Karpas-422 (cell line): ENCODE data around the gene DTNA. TPM values are rescaled to one million over a fixed set of nuclear protein-coding genes. Genes with fewer than 3 reads are reported as not detected.
"Not testable (repeated sequence)": the region's sequence is repeated elsewhere in the genome, so short reads cannot be mapped to it uniquely, and the experiment has no call there.

Experiments used
- DNase-seq: peaks from one replicate; pipeline ENCODE4 v3.0.0-alpha.2; 2015
- H2AFZ ChIP-seq: fragments of 200-600 bp; sonication (generic); 2 replicates; pipeline ENCODE4 v1.6.1; 2014; ENCODE audit warnings: antibody characterized with exemption, low read length, mixed read lengths
- H3K27ac ChIP-seq: fragments of 200-600 bp; sonication (generic); 2 replicates; pipeline ENCODE4 v1.5.1; 2014; ENCODE audit warnings: mild to moderate bottlenecking, low read length, moderate library complexity
- H3K27me3 ChIP-seq: fragments of 200-600 bp; sonication (generic); 2 replicates; pipeline ENCODE4 v1.6.1; 2014; ENCODE audit warnings: low read length, mixed read lengths
- H3K36me3 ChIP-seq: fragments of 200-600 bp; sonication (generic); 2 replicates; pipeline ENCODE4 v1.6.1; 2014; ENCODE audit warnings: low read length, mixed read lengths; ENCODE audit not compliant: insufficient read depth
- H3K4me1 ChIP-seq: fragments of 200-600 bp; sonication (generic); 2 replicates; pipeline ENCODE4 v1.6.1; 2014; ENCODE audit warnings: mild to moderate bottlenecking, low read length, mixed read lengths
- H3K4me2 ChIP-seq: fragments of 200-600 bp; sonication (generic); 2 replicates; pipeline ENCODE4 v1.6.1; 2014; ENCODE audit warnings: low read length, low read depth, mild to moderate bottlenecking; ENCODE audit not compliant: poor library complexity, severe bottlenecking
- H3K4me3 ChIP-seq: fragments of 200-600 bp; sonication (generic); 2 replicates; pipeline ENCODE4 v1.5.1; 2014; ENCODE audit warnings: mild to moderate bottlenecking, antibody characterized with exemption, low read length, mixed read lengths
- H3K79me2 ChIP-seq: fragments of 200-600 bp; sonication (generic); 2 replicates; pipeline ENCODE4 v1.6.1; 2014; ENCODE audit warnings: mild to moderate bottlenecking, low read length, mixed read lengths
- H3K9ac ChIP-seq: fragments of 200-600 bp; sonication (generic); 2 replicates; pipeline ENCODE4 v1.6.0; 2014; ENCODE audit warnings: low read length
- H3K9me2 ChIP-seq: fragments of 200-600 bp; sonication (generic), shearing (Covaris generic); replicated peaks from 2 replicates; pipeline ENCODE4 v1.6.0; 2014; ENCODE audit warnings: mild to moderate bottlenecking, low read length, moderate library complexity; ENCODE audit not compliant: insufficient read depth
- H3K9me3 ChIP-seq: fragments of 300-700, 200-600 bp; sonication (generic); 2 replicates; pipeline ENCODE4 v1.6.1; 2014; ENCODE audit warnings: low read length, mixed read lengths
- H4K20me1 ChIP-seq: fragments of 200-600 bp; sonication (generic); 2 replicates; pipeline ENCODE4 v1.6.1; 2014; ENCODE audit warnings: mild to moderate bottlenecking, antibody characterized with exemption, low read length, low read depth; ENCODE audit not compliant: insufficient read depth
- total RNA-seq: library from RNA; depleted of rRNA; stranded (reverse); fragments of >200 nt; shearing (Covaris generic); gene quantifications from 2 replicates; pipeline ENCODE4 v1.2.3, GENCODE V29; 2014; ENCODE audit warnings: low replicate concordance; rRNA removed

The DTNA gene
- not detected in 2 replicates for total RNA-seq

GRCh38 chr18:34709750-34710441 is at the start of gene DTNA:
DTNA (plus strand) TSS chr18:34710298; CDS start chr18:34755977, 45,679 bp downstream.
- H3K4me2 ChIP-seq: no peak within 1 kb of the TSS
- no peaks in the 10 kb centered on the region for H4K20me1 ChIP-seq
- no peak within 1 kb of the TSS for H3K9ac ChIP-seq
- no peaks in the 10 kb centered on the region for H3K9me3 ChIP-seq
- no peaks in the 10 kb centered on the region for H3K9me2 ChIP-seq
- H3K27me3 ChIP-seq: no peaks in the 10 kb centered on the region
- no peaks in the 10 kb centered on the region for H3K36me3 ChIP-seq
- H3K79me2 ChIP-seq: no peaks in the 10 kb centered on the region
- 0 out of 2 replicates have a peak, but pooled peaks cover 2% of the 10 kb centered on the region for H3K4me1 ChIP-seq
- peak; percentile 43 for DNase-seq
- H3K27ac ChIP-seq: no peak within 1 kb of the TSS
- no peak within 1 kb of the TSS for H2AFZ ChIP-seq
- no peak within 1 kb of the TSS for H3K4me3 ChIP-seq

- no peak overlapping the region for H3K4me2 ChIP-seq
- H3K4me1 ChIP-seq: no peaks in the 10 kb centered on the region
- H3K9me3 ChIP-seq: no peaks in the 10 kb centered on the region
- no peak overlapping the region for H3K27ac ChIP-seq
- H3K9me2 ChIP-seq: no peaks in the 10 kb centered on the region
- no peaks in the 10 kb centered on the region for H3K36me3 ChIP-seq
- no peak overlapping the region for H3K9ac ChIP-seq
- H3K27me3 ChIP-seq: no peaks in the 10 kb centered on the region
- DNase-seq: no peak
- H3K4me3 ChIP-seq: no peak overlapping the region
- H3K79me2 ChIP-seq: no peaks in the 10 kb centered on the region
- no peaks in the 10 kb centered on the region for H4K20me1 ChIP-seq
- H2AFZ ChIP-seq: no peak overlapping the region
These were observed 49.5 kb upstream of the DTNA start for GRCh38 chr18:34660572-34660971.

GRCh38 chr18:34661464-34662087 is 48.5 kb upstream of the DTNA start:
- no peak overlapping the region for H3K4me3 ChIP-seq
- no peaks in the 10 kb centered on the region for H4K20me1 ChIP-seq
- H3K9me3 ChIP-seq: no peaks in the 10 kb centered on the region
- H3K9ac ChIP-seq: no peak overlapping the region
- DNase-seq: peak; percentile 78
- no peaks in the 10 kb centered on the region for H3K4me1 ChIP-seq
- no peaks in the 10 kb centered on the region for H3K27me3 ChIP-seq
- no peak overlapping the region for H2AFZ ChIP-seq
- no peak overlapping the region for H3K4me2 ChIP-seq
- H3K27ac ChIP-seq: no peak overlapping the region
- no peaks in the 10 kb centered on the region for H3K9me2 ChIP-seq
- H3K79me2 ChIP-seq: no peaks in the 10 kb centered on the region
- H3K36me3 ChIP-seq: no peaks in the 10 kb centered on the region

GRCh38 chr18:34676816-34677574 is 33.1 kb upstream of the DTNA start:
- Histone ChIP-seq H3K27ac (no peak overlapping the region), H3K36me3 (no peaks in the 10 kb centered on the region), H2AFZ (no peak overlapping the region)

GRCh38 chr18:34689750-34690149 is 20.3 kb upstream of the DTNA start:
- not testable (repeated sequence) for H3K27ac ChIP-seq, H3K4me2 ChIP-seq, H3K4me1 ChIP-seq, H3K9me3 ChIP-seq, H4K20me1 ChIP-seq, H3K36me3 ChIP-seq, H3K9me2 ChIP-seq, H3K9ac ChIP-seq, H3K4me3 ChIP-seq, H3K79me2 ChIP-seq, DNase-seq, H2AFZ ChIP-seq, H3K27me3 ChIP-seq

More at GRCh38 chr18:34676816-34677574, 33.1 kb upstream of the DTNA start:
- no peaks in the 10 kb centered on the region for H3K79me2 ChIP-seq
- no peak for DNase-seq
- no peaks in the 10 kb centered on the region for H3K27me3 ChIP-seq
- H3K9me2 ChIP-seq: no peaks in the 10 kb centered on the region
- H3K4me3 ChIP-seq: no peak overlapping the region
- no peaks in the 10 kb centered on the region for H4K20me1 ChIP-seq
- no peaks in the 10 kb centered on the region for H3K4me1 ChIP-seq
- H3K4me2 ChIP-seq: no peak overlapping the region
- no peak overlapping the region for H3K9ac ChIP-seq
- no peaks in the 10 kb centered on the region for H3K9me3 ChIP-seq

- no peaks in the 10 kb centered on the region for H3K4me1 ChIP-seq
- no peak for DNase-seq
- H3K9me3 ChIP-seq: no peaks in the 10 kb centered on the region
- H3K9ac ChIP-seq: no peak overlapping the region
- no peak overlapping the region for H3K4me2 ChIP-seq
- no peak overlapping the region for H3K27ac ChIP-seq
- no peaks in the 10 kb centered on the region for H3K79me2 ChIP-seq
- H3K4me3 ChIP-seq: no peak overlapping the region
- H3K9me2 ChIP-seq: no peaks in the 10 kb centered on the region
- H2AFZ ChIP-seq: no peak overlapping the region
- no peaks in the 10 kb centered on the region for H3K36me3 ChIP-seq
- H4K20me1 ChIP-seq: no peaks in the 10 kb centered on the region
- no peaks in the 10 kb centered on the region for H3K27me3 ChIP-seq
These were observed 18.5 kb upstream of the DTNA start for GRCh38 chr18:34691614-34692013.

GRCh38 chr18:34694591-34695165 is 15.4 kb upstream of the DTNA start:
- Histone ChIP-seq H3K27ac (no peak overlapping the region), H3K9me2 (no peaks in the 10 kb centered on the region), H3K4me3 (no peak overlapping the region), H4K20me1 (no peaks in the 10 kb centered on the region), H2AFZ (no peak overlapping the region), H3K27me3 (no peaks in the 10 kb centered on the region), H3K9ac (no peak overlapping the region), H3K4me1 (no peaks in the 10 kb centered on the region), H3K9me3 (no peaks in the 10 kb centered on the region), H3K79me2 (no peaks in the 10 kb centered on the region), H3K36me3 (no peaks in the 10 kb centered on the region), H3K4me2 (no peak overlapping the region)
- no peak for DNase-seq

GRCh38 chr18:34695310-34695709 is 14.8 kb upstream of the DTNA start:
- Histone ChIP-seq H3K9ac (no peak overlapping the region), H3K27ac (no peak overlapping the region), H3K4me1 (no peaks in the 10 kb centered on the region), H3K79me2 (no peaks in the 10 kb centered on the region), H2AFZ (no peak overlapping the region), H3K4me2 (no peak overlapping the region), H3K27me3 (no peaks in the 10 kb centered on the region), H3K36me3 (no peaks in the 10 kb centered on the region), H4K20me1 (no peaks in the 10 kb centered on the region), H3K4me3 (no peak overlapping the region), H3K9me3 (no peaks in the 10 kb centered on the region), H3K9me2 (no peaks in the 10 kb centered on the region)
- no peak for DNase-seq
